Retinal pigment epithelial cell (primary cell): ENCODE data around the gene MBOAT2.
"Not testable (repeated sequence)": the region's sequence is repeated elsewhere in the genome, so short reads cannot be mapped to it uniquely, and the experiment has no call there.

ENCODE experiments used
- DNase-seq: peaks from one replicate; pipeline ENCODE4 v3.0.0-alpha.2; 2010; ENCODE audit warnings: low read depth
- H3K4me3 ChIP-seq: 2 replicates; pipeline ENCODE4 v1.5.1; 2011; ENCODE audit warnings: mild to moderate bottlenecking, low read length, control low read depth, moderate library complexity
- TF ChIP-seq, protein P1 (sequence below): conservative IDR thresholded peaks from 2 replicates; pipeline ENCODE4 v1.5.1; 2011; ENCODE audit warnings: low read depth, low read length, control low read depth, inconsistent platforms

MBOAT2 gene

DNA sequence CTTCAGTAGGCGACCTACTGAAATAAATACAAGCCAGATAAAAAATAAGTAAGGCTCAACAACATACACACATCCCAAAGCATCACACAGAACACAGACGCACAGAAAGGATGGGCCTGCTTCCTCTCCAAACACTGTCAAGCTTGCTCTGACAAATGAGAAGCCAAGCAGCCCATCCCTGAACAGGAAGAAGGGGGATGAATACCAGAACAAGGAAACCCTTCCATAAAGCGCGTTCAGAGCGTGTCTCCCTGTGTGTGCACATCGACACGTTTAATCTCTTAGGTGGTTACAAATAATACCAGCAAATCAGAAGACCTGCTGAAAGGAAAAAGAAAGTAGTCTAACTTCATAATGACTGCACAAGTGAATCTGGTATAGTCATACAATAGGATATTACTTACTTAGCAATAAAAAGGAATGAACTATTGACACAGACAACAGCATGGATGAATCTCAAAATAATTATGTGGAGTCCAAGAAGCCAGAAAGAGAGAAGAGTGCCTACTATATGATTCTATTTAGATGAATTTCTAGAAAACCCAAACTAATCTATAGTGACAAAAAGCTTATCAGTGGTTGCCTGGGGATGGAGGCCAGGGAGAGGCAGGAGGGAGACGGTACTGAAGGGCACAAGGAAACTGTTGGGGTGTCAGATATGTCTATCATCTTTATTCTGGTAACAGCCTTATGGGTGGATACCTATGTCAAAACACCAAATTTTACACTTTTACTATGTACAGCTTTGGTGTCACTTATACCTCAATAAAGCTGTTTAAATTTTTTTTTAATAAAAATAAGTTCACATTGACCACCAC lies 26.8 kb downstream of the MBOAT2 start:
- DNase-seq: no peak
- TF ChIP-seq, protein P1, sequence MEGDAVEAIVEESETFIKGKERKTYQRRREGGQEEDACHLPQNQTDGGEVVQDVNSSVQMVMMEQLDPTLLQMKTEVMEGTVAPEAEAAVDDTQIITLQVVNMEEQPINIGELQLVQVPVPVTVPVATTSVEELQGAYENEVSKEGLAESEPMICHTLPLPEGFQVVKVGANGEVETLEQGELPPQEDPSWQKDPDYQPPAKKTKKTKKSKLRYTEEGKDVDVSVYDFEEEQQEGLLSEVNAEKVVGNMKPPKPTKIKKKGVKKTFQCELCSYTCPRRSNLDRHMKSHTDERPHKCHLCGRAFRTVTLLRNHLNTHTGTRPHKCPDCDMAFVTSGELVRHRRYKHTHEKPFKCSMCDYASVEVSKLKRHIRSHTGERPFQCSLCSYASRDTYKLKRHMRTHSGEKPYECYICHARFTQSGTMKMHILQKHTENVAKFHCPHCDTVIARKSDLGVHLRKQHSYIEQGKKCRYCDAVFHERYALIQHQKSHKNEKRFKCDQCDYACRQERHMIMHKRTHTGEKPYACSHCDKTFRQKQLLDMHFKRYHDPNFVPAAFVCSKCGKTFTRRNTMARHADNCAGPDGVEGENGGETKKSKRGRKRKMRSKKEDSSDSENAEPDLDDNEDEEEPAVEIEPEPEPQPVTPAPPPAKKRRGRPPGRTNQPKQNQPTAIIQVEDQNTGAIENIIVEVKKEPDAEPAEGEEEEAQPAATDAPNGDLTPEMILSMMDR: no peak
- H3K4me3 ChIP-seq: no peak overlapping the region

DNA sequence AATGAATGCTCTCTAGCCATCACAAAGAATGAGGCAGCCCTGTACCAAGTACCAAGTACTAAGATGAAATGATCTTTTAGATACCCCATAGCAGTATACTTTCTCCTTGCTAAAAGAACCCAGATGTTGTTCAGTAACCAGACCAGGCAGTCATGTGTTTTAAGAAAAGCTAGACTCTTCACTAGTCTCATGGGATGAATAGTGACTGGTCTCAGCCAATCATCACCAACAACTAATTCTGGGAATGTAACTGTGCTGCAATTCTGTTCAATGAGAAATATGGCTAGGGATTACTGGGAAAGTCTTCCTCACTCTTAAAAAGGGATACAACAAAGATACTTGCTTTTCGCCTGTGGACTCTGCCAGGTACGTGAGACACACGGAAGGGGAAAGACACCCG lies 29.5 kb downstream of the MBOAT2 start:
- TF ChIP-seq, protein P1: no peak
- no peak overlapping the region for H3K4me3 ChIP-seq
- DNase-seq: no peak

DNA sequence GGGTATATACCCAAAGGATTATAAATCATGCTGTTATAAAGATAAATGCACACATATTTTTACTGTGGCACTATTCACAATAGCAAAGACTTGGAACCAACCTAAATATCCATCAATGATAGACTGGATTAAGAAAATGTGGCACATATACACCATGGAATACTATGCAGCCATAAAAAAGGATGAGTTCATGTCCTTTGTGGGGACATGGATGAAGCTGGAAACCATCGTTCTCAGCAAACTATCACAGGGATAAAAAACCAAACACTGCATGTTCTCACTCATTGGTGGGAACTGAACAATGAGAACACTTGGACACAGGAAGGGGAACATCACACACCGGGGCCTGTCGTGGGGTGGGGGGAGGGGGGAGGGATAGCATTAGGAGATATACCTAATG lies 30.5 kb downstream of the MBOAT2 start:
- not testable (repeated sequence) for DNase-seq

DNA sequence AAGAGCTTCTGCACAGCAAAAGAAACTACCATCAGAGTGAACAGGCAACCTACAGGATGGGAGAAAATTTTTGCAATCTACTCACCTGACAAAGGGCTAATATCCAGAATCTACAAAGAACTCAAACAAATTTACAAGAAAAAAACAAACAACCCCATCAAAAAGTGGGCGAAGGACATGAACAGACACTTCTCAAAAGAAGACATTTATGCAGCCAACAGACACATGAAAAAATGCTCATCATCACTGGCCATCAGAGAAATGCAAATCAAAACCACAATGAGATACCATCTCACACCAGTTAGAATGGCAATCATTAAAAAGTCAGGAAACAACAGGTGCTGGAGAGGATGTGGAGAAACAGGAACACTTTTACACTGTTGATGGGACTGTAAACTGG lies 30.9 kb downstream of the MBOAT2 start:
- DNase-seq, H3K4me3 ChIP-seq: not testable (repeated sequence)

More for the DNA sequence above, 30.5 kb downstream of the MBOAT2 start:
- not testable (repeated sequence) for H3K4me3 ChIP-seq

DNA sequence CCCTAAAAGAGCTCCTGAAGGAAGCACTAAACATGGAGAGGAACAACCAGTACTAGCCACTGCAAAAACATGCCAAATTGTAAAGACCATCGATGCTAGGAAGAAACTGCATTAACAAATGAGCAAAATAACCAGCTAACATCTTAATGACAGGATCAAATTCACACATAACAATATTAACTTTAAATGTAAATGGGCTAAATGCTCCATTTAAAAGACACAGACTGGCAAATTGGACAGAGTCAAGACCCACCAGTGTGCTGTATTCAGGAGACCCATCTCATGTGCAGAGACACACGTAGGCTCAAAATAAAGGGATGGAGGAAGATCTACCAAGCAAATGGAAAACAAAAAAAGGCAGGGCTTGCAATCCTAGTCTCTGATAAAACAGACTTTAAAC lies 34.1 kb downstream of the MBOAT2 start:
- not testable (repeated sequence) for DNase-seq, H3K4me3 ChIP-seq

DNA sequence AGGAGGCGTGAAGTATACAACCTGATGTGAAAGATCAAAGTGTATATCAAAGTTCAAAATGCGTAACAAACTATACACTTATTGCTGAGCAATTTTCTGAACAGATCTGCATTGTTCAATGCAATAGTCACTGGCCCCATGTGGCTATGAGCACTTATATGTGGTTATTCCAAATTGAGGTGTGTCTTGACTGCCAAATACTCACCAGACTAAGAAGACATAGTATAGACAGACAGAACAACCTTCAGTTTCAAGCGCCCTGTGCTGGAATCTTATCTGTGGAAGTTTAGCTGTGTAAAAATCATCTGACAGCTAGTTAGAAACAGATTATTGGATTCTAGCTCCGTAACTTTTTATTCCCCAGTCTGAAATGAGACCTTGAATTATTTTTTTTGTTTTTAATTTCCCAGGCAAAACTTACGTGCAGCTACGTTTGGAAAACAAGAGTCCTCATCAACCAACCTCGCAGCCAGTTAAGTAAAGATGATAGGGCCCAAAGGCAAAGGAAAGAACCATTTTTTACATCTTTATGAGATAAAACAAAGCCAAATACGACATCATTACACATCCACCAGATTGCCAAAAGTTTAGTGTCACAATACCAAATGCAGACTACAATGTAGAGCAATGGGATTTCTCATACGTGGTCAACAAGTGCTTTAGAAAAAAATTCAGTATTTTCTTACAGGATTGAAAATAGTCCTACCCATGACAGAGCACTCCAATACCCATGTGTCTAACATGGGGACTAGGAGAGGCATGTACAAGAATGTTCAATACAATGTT lies 37.2 kb downstream of the MBOAT2 start:
- no peak overlapping the region for H3K4me3 ChIP-seq
- DNase-seq: no peak
- TF ChIP-seq, protein P1: no peak

DNA sequence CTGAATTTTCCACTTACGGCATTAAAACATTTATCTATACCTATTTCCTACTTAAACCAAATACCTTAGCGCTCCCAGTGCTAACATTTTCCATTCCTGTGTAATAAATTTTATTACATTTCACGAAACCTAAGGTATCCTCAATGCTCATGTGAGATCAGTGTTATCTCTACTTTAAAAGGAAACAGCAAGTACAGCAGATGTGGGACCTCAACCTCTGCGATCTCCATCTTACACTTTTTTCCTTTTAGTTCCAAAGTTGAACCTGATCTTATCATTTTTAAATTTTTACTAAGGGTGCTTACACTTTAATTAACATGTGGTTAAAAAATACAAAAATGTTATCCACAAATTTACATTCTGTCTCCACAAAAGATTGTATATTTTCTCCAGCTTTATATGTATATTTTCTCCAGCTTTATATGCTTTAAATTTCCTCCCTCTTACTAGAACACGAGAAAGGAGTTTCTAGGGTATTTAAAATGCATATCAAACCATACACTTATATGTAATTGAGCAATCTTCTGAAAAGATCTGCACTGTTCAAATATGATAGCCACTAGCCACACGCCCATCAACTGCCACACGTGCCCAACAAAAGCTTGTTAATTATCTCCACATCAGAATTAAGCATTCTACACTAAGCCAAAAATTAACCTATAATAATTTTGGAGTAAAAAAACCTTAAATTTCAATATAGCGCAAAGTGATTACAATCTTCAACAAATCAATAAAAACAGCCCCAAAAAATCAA lies 38.1 kb downstream of the MBOAT2 start:
- TF ChIP-seq, protein P1: no peak
- DNase-seq: no peak
- no peak overlapping the region for H3K4me3 ChIP-seq

DNA sequence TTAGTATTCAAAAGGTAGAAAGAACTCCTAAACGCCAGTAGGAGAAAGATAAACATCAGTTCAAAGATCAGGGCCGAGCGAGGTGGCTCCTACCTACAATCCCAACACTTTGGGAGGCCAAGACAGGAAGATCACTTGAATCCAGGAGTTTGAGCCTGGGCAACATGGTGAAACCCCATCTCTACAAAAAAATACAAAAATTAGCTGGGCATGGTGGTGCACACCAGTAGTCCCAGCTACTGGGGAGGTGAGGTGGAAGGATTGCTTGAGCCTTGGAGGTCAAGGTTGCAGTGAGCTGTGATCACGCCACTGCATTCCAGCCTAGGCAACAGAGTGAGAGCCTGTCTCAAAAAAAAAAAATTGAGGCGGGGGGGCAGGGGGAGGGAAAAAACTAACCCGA lies 40.6 kb downstream of the MBOAT2 start:
- no peak overlapping the region for H3K4me3 ChIP-seq
- no peak for DNase-seq
- TF ChIP-seq, protein P1: no peak
